Activated gamma-delta T cell (primary cell): Measurements from ENCODE around the gene CXCL10.

Experiments
- DNase-seq: peaks from one replicate; lab custom pipeline; 2025; lab: John Stamatoyannopoulos, UW

Gene CXCL10

GRCh38 chr4:75992462-75992861 is 30.8 kb downstream of the CXCL10 start:
- no peak for DNase-seq

- DNase-seq = no peak
These were observed 33.3 kb downstream of the CXCL10 start for GRCh38 chr4:75989846-75990528.

GRCh38 chr4:75985116-75985515 is 38.2 kb downstream of the CXCL10 start:
- no peak for DNase-seq

GRCh38 chr4:75980576-75980975 is 42.7 kb downstream of the CXCL10 start:
- no peak for DNase-seq

GRCh38 chr4:75976177-75976576 is 47.1 kb downstream of the CXCL10 start:
- no peak for DNase-seq

GRCh38 chr4:75973766-75974165 is 49.5 kb downstream of the CXCL10 start:
- DNase-seq = no peak
